HG03097 (cell line): ENCODE results near the gene NHLRC2.

Experiments used
- ATAC-seq: cut with Tn5 transposase; IDR thresholded peaks from one replicate; pipeline ENCODE4 v1.9.1; 2021; ENCODE audit not compliant: unreplicated experiment, low FRiP score

NHLRC2 gene

DNA sequence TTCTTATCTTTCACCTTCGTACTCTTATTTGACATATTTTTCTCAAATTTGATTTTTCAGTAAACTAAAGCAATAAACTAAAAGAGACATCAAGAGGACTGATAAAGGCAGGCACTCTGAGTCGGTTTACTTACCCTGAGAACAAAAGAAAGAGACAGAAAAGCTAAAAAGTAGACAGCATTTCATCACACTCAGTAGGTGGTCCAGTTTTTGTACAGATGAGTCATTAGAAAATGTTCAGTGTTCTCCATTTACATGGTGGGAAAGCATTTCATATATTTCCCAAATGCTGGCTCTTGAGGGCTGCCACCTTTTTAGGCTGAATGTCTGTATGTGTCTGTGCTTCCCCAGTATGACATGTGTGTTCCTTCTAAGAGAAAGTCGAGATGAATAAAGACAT lies 52.7 kb downstream of the NHLRC2 start:
- no peak for ATAC-seq

DNA sequence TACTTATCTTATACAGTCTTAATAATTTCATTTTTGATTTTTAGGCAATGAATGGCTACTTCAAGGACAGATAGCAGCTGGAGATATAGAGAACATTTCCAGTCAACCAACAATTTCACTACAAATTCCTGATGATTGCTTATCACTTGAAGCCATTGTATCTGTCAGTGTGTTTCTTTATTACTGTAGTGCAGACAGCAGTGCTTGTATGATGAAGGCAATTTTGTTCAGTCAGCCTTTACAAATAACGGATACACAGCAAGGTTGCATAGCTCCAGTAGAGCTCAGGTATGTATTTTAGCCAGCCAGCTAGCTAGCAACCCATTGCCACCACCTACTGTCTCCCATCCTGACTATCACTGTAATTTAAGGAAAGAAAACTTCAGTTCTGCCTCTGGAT lies 53.8 kb downstream of the NHLRC2 start:
- no peak for ATAC-seq

DNA sequence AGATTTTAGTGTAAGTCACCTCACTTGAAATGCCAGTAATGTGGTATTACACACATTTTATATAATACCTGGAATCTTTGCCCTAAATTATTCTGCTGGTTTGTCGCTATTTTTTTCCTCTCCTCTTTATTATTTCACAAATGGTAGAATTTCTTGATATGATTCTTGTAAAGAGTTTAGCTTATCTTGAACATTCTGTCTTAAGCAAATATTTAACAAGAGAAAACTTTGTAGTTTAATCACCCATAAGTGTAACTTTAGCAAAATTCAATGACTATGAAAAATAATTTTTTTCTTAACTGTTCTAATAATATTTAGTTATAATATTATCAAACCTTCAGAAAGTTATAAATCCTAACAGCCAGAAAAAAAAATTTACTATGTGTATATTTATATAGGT lies 56.7 kb downstream of the NHLRC2 start:
- no peak for ATAC-seq

DNA sequence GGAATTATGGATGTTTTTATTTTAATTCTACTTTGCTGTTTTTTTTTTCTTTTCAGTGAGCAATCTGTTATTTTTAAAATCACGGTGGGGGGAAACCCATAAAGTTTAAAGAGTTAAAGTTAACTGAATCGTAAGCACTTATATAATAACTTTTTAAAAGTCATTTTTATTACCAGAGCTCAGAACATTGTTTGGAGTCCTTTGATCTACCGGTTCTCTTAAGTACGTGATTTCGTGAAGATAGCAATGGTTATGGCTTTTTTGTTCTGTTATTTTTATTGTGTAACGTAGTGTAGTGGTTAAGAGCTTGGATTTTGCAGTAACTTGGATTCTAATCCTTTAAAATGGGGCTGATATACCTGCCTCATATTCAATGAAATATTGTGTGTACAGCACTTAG lies 57.4 kb downstream of the NHLRC2 start:
- ATAC-seq, result no peak

DNA sequence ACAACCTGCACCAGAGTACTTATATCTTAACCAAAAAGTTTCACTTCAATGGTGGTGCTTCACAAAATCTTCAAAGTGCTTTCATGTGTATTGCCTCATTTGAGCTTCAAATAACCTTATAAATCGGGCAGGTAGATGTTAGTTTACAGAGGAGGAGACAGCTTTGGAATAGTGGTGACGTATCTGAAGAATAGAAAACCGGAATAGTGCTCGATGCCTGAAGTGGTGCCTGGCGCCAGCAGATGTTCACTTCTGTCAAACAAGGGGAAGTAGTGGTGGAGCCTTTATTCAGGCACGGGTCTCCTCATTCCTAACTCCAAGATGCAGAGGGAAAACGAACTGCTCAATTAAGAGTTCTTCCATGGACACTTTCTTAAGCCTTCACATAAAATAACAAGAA lies 58.1 kb downstream of the NHLRC2 start:
- ATAC-seq, result no peak

DNA sequence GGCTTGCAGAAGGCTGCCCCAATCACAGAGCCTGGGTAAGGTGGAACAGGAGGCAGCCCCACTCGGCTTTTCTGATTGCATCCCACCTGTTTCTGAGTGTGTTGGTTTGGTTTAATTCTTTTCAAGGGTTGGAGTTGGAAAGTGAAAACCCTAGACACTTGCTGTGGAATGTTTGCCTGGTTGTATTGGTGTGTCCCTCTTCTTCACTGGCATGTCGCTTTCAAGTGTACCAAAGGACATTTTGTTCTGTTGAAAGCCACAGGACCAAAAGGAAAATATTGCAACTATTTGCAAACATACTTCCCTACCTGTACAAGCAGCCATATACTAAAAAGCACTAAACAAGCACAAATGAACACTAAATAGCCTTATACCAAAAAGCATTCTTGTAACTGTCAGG lies 60.5 kb downstream of the NHLRC2 start:
- no peak for ATAC-seq

DNA sequence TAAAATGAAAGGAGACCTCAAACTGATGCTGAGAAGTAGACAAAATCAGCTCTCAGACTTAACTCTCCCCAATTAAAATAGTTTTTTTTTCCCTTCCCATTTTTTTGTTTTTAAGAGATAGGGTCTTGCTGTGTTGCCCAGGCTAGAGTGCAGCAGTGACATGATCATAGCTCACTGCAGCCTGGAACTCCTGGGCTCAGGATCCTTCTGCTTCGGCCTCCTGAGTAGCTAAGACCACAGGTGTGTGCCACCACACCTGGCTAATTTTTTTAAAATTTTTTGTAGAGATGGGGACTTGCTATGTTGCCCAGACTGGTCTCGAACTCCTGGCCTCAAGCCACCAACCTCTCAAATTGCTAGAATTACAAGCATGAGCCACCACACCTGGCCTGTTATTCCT lies 61.1 kb downstream of the NHLRC2 start:
- ATAC-seq, result no peak

DNA sequence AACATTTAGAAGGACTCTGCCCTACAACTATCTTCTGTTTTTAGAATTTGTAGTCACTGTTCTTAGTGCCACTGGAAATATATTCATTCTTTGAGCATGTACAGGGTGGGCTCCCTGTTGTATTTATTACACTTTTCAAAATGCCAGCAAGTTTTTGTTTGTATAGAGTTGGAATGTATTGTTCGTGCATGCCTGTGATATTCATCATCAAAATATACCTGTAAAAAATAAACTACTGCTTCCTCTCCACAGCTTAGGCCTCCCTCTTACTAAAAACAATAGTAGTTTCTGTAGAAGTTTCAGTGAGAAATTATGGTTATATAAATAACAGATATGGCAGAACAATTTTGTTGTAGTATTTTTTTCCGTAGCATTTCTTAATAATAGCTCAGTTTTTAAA lies 61.6 kb downstream of the NHLRC2 start:
- no peak for ATAC-seq

DNA sequence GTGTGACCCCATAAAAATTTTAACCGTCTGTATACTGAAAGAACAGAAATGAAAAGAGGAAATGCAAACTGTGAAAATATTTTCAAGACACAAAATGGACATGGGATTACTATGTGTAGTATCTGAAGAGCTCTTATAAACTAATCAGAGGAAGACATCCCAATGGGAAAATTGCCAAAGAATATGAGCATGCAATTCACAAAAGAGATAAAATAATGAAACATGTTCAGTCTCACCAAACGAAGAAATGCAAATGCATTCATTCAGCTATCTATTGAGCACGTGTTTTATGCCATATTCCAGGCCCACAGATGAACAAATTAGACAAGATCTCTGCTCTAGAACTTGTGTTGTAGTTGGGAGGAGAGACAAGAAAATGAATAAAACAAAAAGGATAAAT lies 63.2 kb downstream of the NHLRC2 start:
- no peak for ATAC-seq

DNA sequence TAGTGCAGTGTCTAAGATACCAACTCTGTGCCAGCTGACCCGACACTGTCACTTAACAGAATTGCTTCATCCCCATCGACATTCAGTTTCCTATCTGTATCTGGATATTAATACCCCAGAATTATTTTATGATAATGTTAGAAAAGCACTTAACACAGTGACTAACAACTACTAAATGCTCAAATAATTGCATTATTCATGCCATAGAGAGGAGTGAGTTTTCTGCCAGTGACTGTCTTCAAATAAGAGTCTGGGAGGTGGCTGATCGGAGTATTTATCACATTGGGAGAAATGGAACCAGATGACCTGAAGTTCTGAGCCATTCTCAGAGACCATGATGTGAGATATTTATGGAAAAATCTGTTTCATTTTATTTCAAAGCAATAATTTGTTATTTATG lies 65.7 kb downstream of the NHLRC2 start:
- no peak for ATAC-seq

DNA sequence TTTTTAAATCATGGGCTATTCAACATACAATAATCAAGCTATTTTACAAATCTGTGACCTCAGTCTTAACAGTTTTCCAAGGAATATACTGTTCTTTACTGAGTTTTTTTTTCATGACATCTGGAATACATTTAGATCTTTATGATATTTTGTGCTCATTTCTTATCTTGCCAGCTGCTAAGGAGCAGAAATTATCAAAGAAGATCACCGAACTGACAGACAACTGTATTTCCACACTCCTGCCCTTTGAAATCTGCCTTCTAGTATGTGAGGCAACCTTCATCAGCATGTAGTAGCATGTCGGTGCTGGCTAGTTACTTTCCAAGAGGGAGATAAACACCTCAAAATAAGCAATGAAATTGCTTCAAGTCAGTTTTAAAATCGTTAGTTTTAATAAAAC lies 66.4 kb downstream of the NHLRC2 start:
- ATAC-seq, result no peak

DNA sequence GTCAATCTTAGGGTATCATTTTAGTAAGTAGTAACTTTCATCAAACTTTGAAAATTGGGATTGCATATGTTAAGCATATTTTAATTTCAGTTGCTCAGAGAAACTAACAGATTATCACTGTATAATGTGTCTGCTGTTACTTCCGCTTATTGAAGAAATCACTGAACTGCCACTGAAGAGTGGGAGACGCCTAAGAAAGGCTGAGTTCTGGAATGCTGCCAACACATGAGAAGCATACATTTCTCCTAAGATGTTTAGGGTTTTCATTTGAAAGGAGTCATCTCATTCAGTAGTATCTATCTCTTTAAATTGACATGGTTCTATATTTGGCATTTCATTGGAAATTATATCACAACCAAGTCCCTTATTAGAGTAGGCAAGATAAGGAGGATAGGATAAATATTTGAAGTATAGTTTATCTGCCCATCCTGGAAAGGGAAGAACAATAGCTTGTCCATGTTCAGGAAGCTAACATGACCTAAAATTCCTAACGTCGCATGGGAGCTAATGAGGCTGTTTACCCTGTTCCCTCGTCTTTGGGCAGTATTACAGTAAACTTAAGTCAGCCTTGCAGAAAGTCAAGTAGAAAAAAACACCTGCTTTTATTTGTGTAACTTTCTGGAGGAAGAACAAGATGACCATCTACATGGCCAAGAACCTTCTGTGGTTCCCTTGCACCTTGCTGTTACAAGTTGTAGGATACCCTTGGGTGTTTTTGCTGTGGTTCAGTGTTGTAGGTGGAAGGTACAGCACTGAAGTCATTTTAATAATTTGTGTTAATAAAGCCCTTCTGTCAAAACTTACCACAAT lies 67.3 kb downstream of the NHLRC2 start:
- ATAC-seq, result no peak

DNA sequence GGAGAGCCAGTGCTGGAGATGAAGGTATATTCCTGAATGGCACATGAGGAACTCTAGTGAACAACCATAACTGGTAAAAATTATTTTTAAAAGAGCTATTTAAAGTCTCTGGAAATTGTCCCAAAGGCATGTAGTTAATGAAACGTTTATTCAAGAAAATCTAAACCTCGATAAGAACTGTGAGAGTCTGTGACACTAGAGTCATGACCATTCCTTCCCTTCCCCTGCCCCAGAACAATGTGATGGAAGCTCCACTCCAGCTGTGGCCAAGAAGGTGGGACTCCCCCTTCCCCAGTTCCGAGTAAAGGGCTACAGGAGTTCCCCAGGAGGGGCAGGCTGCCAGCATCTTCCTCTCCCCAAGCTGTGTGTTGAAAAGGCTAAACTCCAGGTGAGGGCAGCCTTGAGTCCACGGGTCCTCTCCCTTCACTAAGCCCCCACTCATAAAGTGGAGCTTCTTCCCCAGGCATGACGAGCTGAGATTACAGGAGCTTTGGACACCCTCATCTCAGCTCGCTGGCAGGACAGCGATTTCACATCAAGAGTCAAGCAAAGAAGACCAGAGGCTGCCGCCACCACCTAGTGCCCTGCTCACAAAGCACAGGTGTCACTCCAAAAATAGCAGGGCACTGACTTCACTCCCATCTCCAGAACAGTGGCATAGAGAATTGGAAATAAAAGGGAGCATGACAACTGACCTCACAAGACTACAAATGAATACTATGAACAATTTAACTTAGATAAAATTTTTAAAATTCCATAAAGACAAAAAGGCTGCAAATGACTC lies 68.5 kb downstream of the NHLRC2 start:
- no peak for ATAC-seq

DNA sequence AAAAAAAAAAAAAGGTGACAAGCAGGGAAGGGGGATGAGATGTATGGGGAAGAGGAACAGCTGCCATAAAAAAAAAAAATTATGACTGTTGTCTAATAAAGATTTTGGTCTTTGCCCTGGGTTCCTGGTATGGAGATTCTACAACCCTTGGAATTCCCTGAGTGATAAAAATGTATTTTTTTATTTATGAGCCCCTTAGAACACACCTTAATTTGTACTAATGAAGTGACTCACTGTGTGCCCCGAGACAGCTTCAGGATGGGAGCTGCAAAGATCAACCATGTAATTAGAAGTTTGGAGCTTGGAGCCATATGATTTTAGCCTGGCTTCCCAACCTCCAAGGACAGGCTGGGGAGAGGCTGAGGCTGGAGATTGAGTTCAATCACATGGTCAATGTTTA lies 69.7 kb downstream of the NHLRC2 start:
- no peak for ATAC-seq

DNA sequence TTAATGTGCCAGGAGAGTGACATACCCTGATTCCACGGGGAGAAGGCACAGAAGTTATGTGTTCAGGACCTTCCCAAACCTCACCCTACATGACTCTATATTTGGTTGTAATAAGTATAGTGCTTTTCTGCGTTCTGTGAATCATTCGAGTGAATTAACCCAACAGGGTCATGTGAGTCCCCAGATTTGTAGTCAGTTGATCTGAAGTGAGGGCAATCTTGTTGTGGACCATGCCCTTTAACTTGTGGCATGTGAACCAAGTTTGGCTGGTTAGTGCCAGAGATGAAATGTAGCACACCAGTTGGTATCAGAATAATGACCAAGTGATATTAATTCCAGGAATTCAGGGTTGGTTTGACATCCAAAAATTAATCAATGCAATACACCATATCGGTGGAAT lies 70.2 kb downstream of the NHLRC2 start:
- ATAC-seq, result no peak

DNA sequence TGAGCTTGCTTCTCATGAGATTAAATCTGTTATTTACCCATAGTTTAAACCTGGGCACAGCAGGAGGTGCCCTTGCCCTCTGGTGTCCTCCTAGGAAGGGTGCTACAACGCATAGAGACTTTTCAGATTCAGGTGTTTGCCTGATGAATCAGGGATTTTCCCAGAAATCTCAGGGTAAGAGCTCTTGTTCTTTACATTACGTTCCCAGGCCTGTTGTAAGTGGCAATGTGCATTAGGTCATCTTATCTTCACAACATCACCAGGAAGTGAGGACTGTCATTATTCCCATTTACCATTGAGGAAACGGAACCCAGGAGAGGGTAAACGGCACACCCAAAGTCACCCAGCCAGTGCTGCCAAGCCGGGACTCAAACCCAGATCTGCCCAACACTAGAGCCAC lies 73.0 kb downstream of the NHLRC2 start:
- no peak for ATAC-seq

DNA sequence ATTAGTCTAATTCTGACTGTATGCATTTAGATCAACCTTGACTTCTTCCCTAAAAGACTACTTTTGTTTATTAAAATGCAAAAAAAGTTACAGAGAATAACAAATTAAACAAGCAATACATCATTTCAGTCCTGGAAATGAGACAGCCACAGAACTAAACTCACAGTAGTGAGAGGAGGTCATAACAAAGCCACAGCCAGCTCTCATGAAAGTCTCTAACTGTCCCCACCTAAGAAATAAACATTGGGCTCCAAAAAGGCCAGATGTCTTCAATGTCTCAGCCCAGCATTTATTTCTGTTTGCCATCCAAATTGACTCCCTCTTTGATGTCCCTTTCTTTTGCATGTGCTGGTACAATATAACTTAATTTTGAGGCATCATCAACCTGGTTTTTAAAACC lies 74.4 kb downstream of the NHLRC2 start:
- no peak for ATAC-seq

DNA sequence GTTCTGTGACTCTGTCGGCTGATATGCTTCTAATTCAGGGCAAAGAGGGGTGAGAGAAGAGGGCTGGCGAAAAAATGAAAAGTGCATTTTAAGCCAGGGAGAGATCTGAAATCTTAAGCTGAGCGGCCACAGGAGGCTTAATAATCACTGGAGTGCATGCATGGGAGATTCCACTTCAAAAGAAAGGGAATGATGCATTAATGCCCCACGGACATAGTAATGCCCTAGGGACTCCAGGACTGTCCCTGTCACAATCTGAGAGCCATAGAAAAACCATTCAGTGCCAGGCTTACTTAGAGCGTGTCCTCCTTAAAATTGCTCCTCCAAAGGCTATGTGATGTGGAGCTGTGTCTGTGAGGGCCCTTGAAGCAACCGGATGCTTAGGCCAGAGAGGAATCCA lies 75.1 kb downstream of the NHLRC2 start:
- ATAC-seq, result no peak

DNA sequence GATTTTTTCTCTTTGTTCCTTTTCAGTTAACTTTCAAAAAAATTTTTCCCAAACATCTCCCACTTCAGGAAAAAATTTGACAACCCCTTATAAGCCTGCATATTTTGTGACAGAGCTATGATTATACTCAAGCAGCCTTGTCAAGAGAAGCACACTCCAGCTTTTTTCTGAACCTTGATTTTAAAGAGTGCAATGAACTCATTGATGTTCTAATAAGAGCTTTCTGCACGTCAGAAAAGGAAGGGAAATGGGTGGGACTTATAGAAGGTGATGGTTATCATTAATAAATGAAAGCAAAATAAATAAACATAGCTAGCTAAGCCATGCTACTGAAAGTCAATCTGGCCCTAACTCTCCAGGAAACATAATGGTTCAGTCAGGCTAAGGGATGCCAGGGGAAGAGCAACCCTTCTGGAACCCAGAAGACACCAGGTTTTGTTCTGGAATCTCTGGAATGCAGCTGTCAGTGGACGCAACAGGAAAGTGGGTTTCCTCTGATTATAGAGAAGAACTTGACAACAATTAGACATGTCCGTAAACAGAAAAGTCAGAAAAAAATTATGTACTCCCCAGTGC lies 76.1 kb downstream of the NHLRC2 start:
- ATAC-seq, result no peak

DNA sequence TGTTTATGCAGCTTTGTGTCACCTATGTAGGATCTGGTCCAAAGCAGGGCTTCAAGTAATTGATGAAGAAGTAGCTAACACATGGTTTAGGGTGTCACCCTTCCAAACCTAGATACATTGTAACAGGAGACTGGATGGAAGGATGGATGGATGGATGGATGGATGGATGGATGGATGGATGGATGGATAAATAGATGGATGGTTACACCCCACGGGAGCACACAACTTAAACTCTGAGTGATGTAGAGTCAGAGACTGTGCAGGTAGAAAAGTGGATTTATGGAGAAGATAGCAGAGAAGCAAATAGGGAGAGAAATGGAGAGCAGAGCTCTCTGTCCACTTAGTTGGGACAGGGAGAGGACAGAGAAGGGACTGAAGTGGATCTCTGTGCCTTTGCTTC lies 78.4 kb downstream of the NHLRC2 start:
- no peak for ATAC-seq

DNA sequence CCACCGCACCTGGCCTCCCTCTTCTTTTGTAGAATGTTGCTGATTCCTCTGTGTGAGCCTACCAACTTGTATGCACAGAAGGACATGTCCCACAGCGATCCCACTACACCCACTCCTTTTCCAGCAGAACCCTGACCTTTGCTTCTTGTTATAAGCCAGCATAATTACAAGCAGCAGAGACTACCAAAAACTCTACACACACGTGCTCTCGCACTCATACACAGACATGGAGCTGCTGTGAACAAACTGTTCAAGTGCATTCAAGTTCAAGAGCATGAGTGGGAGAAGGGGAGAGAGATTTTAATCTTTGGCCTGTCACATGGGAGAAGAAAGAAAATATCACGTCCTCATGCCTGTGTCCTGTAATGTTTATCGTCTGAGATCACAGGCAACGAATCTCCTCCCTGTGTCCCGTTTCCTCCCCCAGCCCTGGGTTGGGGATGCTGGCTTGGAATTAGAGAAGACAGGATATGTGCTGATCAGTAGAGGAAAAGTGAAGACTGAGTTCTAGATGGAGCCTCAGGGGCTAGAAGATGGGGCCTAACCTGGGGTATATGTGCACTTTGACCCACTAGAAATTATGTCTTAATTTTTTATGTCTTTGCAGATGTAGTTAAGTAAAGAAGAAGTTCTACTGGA lies 79.6 kb downstream of the NHLRC2 start:
- no peak for ATAC-seq
